Endometrial microvascular endothelial cells (primary cell): ENCODE measurements around the gene SHC4. TPM values are rescaled to one million over a fixed set of nuclear protein-coding genes. Genes with fewer than 3 reads are reported as not detected.

ENCODE experiments used
- in situ Hi-C: cut with HindIII; loops from 2 replicates; pipeline ENCODE4 v1.10.0; 2017; ENCODE audit warnings: low sequenced_read_pairs, low pct_unique_long_range_greater_than_20kb; ENCODE audit errors: inconsistent ontology term
- total RNA-seq: library from RNA; depleted of rRNA; stranded (reverse); fragments of >200 nt; gene quantifications from one replicate; pipeline ENCODE4 v1.2.3, GENCODE V29; 2015; ENCODE audit errors: inconsistent ontology term

Gene SHC4
- total RNA-seq, 1 donor from 2014 or later = 0.09 TPM

GRCh38 chr15:48896869-48897814 lies 66.6 kb downstream of the SHC4 start:
- in situ Hi-C loops = loop anchor here (25.0 kb wide), 1 partner anchor 240 kb away; no protein-coding TSS in a partner anchor

GRCh38 chr15:48893311-48893710 lies 70.4 kb downstream of the SHC4 start:
- in situ Hi-C loops = loop anchor here (25.0 kb wide), 1 partner anchor 244 kb away; no protein-coding TSS in a partner anchor

GRCh38 chr15:48891232-48891765 lies 72.4 kb downstream of the SHC4 start:
- in situ Hi-C loops = loop anchor here (25.0 kb wide), 1 partner anchor 246 kb away; no protein-coding TSS in a partner anchor

- in situ Hi-C loops = loop anchor here (25.0 kb wide), 1 partner anchor 247 kb away; no protein-coding TSS in a partner anchor
Observed at GRCh38 chr15:48890375-48890972, 73.2 kb downstream of the SHC4 start.

GRCh38 chr15:48889925-48890324 lies 73.8 kb downstream of the SHC4 start:
- in situ Hi-C loops = loop anchor here (25.0 kb wide), 1 partner anchor 247 kb away; no protein-coding TSS in a partner anchor

GRCh38 chr15:48888836-48889235 lies 74.9 kb downstream of the SHC4 start:
- in situ Hi-C loops = loop anchor here (25.0 kb wide), 1 partner anchor 248 kb away; no protein-coding TSS in a partner anchor

GRCh38 chr15:48888191-48888590 lies 75.5 kb downstream of the SHC4 start:
- in situ Hi-C loops = loop anchor here (25.0 kb wide), 1 partner anchor 249 kb away; no protein-coding TSS in a partner anchor

GRCh38 chr15:48887144-48887543 lies 76.6 kb downstream of the SHC4 start:
- in situ Hi-C loops = loop anchor here (25.0 kb wide), 1 partner anchor 250 kb away; no protein-coding TSS in a partner anchor

GRCh38 chr15:48883699-48884098 lies 80.0 kb downstream of the SHC4 start:
- in situ Hi-C loops = loop anchor here (25.0 kb wide), 1 partner anchor 254 kb away; no protein-coding TSS in a partner anchor

GRCh38 chr15:48880070-48880634 lies 83.6 kb downstream of the SHC4 start:
- in situ Hi-C loops = loop anchor here (25.0 kb wide), 1 partner anchor 257 kb away; no protein-coding TSS in a partner anchor

GRCh38 chr15:48877630-48878595 lies 85.8 kb downstream of the SHC4 start, which contains the start of gene EID1:
Gene EID1 (plus strand): TSS chr15:48878134. CDS start chr15:48878177, 43 bp downstream.
- in situ Hi-C loops = loop anchor here (25.0 kb wide), 1 partner anchor 259 kb away; no protein-coding TSS in a partner anchor

GRCh38 chr15:48876057-48876456 lies 87.7 kb downstream of the SHC4 start:
- in situ Hi-C loops = loop anchor here (25.0 kb wide), 1 partner anchor 261 kb away; no protein-coding TSS in a partner anchor

GRCh38 chr15:48875241-48875960 lies 88.3 kb downstream of the SHC4 start:
- in situ Hi-C loops = loop anchor here (25.0 kb wide), 1 partner anchor 262 kb away; no protein-coding TSS in a partner anchor

- in situ Hi-C loops = no loop called here
Observed at GRCh38 chr15:48872632-48873031, 91.1 kb downstream of the SHC4 start.

- in situ Hi-C loops = no loop called here
Observed at GRCh38 chr15:48871542-48871941, 92.2 kb downstream of the SHC4 start.

GRCh38 chr15:48869966-48870365 lies 93.8 kb downstream of the SHC4 start:
- in situ Hi-C loops = no loop called here

- in situ Hi-C loops = no loop called here
Observed at GRCh38 chr15:48868536-48868935, 95.2 kb downstream of the SHC4 start.
